ENCODE measurements around the gene EIF4E1B.

DNA sequence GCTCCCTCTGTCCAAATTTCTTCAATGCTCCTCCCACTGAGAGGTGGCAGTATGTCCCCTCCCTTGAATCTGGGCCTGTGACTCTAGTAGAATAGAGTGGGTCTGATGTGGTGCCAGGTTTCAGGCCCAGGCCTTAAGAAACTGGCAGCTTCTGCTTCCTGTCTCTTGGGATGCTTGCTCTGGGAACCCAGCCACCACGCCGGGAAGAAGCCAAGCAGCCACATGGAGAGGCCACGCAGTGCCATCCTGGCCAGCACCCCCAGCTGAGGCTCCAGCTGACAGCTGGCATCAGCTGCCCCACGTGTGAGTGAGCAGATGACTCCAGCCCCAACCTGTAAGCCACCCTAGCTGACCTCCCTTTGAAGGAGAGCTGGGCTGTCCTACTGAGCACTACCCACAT is 9.5 kb downstream of the EIF4E1B start:
- TF ChIP-seq, protein P1, sequence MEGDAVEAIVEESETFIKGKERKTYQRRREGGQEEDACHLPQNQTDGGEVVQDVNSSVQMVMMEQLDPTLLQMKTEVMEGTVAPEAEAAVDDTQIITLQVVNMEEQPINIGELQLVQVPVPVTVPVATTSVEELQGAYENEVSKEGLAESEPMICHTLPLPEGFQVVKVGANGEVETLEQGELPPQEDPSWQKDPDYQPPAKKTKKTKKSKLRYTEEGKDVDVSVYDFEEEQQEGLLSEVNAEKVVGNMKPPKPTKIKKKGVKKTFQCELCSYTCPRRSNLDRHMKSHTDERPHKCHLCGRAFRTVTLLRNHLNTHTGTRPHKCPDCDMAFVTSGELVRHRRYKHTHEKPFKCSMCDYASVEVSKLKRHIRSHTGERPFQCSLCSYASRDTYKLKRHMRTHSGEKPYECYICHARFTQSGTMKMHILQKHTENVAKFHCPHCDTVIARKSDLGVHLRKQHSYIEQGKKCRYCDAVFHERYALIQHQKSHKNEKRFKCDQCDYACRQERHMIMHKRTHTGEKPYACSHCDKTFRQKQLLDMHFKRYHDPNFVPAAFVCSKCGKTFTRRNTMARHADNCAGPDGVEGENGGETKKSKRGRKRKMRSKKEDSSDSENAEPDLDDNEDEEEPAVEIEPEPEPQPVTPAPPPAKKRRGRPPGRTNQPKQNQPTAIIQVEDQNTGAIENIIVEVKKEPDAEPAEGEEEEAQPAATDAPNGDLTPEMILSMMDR (IDR thresholded peaks at IDR 0.05): no peak
- no peak for TF ChIP-seq EZH2 (IDR thresholded peaks at IDR 0.05; ENCODE audit: borderline replicate concordance, insufficient read depth, low read depth, low read length, poor library complexity, severe bottlenecking)
